ENCODE data around the gene S100A13.

The S100A13 gene

DNA sequence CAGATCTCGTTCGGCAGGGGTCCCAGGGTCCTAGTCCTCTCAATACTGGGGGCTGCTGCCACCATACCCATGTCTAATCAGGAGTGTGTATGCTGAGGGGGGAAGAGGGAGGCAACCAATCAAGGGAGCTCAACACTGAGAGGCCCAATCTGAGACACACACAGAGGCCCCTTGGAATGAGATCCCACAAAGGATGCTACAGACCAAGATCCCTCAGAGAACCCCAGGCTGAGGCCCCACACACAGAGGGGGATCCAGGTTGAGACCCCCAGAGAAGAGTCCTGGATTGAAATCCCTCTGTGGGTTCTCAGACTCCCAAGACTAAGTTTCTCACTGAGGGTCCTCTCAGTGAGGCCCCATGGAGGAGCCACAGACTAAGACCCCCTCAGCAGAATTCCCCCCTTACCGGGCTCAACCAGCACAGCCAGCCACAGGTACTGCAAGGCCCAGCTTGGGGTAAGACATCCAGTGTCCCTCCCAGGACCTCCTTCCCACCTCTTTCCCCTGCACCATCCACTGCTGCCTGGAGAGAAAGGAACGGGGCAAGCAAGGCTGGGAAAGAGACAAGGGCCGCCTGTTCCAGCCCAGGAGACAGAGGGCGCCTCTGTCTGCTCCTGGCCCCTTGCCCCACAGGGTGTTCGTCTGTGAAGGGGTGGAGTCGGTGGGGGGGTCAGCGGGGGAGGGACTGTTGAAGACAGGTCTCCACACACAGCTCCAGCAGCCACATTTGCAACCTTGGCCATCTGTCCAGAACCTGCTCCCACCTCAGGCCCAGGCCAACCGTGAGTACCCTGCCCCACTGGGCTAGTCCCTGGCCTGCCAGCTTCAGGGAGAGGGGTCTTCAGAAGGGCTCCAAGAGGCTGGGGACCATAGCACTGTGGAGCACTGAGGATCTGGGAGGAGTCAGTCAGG, 666 bp upstream of the S100A13 start, which contains the start of gene S100A1:
TSS of gene S100A1 (plus strand) at position 720 of the 912 bp plus-strand sequence. CDS start 2,088 bp downstream, outside the sequence.
- no peak for DNase-seq (ENCODE audit: low read depth, low spot score)

DNA sequence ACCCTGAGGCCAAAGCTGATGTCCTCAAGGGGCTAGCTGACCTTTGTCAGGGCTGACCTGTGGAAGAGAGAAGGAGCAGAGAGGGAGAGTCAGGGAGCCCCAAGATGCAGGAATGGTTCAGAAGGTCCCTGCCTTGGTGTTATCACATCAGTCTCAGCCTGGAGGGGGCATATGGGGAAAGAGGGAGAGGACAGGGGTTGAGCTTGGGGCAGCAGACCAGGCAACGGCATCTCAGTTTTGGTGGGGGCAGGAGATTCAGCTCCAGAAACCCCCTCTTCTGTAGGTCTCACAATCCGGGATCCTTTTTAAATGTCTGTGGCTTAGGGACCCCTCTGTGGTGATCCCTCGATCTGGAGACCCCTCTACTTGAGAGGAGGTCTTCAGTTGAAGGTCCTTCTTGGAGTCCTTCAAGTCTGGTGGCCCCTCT, 815 bp downstream of the S100A13 start:
- no peak for DNase-seq (ENCODE audit: low read depth, low spot score)

DNA sequence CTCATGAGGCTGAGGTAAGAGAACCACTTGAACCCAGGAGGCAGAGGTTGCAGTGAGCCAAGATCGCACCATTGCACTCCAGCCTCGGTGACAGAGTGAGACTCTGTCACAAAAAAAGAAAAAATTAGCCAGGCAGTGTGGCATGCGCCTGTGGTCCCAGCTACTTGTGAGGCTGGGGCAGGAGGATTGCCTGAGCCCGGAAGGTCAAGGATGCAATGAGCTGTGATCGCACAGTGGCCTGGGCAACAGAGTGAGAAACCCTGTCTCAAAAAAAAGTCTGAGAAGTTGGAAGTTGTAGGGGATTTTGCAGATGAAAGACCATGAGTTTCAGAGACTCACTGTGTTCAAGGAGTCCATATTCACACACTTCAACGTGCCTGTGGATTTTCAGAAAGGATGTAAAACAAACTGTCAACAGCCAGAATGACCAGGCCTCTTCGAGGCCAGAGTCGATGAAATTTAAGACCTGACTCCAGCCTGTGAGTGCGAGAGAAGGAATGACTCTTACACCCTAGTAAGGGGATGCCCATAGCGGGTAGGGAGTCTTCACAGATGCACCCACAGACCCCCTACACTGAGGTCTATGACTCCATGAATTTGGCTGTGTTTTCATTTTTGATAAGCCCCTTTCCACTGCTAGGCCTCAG, 2.2 kb downstream of the S100A13 start:
- DNase-seq (ENCODE audit: low read depth, low spot score) = no peak

DNA sequence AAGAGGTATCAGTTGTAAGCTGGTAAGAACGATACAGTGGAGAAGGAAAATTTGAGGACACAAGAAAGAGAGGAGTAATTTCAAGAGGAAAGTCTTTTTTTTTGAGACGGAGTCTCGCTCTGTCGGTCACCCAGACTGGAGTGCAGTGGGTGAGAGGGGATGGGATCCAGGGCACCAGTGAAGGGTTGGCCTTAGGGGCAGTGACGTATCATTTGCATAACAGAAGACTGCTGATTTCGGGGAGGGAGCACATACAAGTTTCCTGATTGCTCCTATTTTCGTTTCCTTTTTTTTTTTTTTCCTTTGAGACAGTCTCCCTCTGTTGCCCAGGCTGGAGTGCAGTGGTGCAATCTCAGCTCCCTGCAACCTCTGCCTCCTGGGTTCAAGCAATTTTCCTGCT, 4.2 kb downstream of the S100A13 start:
- DNase-seq (ENCODE audit: low read depth, low spot score) = peak; percentile 72

DNA sequence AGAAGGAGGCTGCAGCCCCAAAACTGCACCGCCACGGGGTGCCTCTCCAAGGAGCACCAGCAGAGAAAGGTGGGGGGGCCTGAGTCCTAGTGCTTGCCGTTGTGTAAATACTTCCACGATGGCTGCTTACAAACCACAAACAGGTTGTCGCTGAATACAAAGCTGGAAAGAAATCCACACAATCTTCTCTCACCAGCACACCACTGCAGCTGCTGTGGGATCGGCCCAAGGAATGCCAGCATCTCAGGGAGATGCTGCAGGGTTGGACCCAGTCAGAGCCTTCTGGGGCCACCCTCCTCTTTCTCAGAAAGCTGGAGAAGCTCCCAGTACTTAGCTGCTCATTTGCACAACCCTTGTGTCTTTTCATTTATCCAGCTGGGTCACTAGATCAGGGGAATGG, 8.1 kb downstream of the S100A13 start:
- DNase-seq (ENCODE audit: low read depth, low spot score) = no peak

DNA sequence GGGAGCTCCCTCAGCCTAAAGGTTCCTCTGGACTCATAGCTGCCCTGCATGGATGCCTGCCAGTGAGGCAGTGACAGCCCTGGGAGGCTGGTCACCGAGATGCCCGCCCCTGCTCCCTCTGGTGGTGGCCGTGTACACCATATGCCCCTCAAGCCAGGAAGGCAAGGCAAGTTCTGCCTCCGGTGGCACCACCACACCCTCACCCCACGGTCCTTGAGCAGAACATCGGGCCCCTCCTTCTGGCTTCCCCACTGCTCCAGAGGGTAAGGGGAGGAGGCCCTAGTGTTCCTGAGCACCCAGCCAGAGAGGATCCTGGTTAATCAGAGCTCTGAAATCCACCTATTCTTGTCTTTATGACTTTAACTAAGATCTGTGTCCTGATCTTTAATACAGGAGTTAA, 9.6 kb downstream of the S100A13 start:
- peak; percentile 59 for DNase-seq (ENCODE audit: low read depth, low spot score)

DNA sequence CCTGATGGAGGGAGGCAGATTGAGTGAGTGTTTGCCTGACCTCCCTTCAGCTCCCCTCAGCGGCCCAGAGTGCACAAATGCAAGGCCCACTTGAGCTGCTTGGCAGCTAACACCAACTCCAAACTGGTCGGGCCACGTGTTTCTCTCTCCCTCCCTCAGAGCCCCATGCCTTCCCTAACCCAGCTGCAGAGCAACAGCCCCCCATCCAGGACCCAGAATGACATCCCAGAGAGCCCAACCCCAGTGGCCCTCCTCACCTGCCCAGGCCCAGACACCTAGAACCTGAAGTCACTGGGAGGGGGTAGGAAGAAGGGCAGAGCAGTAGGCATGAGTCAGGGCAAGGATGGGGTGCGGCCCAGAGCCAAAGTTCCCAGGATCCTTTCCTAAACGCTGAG, 10.4 kb downstream of the S100A13 start:
- no peak for DNase-seq (ENCODE audit: low read depth, low spot score)

DNA sequence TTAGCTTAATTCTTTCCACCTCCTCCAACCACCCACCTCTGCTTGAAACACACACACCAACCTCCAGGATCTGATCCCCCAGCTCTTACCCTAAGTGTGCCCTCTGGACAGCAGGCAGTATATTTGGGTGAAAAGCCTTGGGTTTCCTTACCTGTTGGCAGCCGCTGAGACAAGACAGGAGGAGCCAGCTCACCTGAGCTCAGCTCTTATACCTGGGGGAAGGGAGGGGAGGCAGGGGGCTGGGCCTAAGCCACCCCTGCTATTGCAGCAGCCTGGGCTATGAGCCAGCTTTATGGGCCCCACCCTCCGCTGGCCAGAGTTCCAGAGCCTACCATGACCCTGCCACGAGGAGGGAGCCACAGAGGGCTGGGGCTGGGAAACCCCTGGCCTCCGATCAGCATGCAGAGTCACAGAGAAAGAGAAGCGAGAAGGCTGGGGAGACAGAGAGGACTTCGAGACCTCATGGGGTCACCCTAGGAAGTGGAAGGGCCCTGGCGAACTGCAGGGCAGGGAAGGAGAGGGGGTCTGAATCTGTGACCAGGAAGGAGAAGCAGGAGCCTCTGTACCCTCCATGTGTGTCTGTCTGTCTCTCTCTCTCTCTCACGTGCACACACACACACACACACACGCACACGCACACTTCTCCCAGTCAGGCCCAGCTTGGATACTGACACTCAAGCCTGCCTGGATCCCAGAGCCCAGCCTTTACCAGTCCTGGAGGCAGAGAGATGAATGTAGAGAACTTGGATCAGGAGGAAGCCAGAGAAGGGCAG, 11.0 kb downstream of the S100A13 start, which contains the start of gene S100A14:
TSS of gene S100A14 (minus strand) at position 182 of the 773 bp plus-strand sequence. CDS start 467 bp downstream, outside the sequence.
- DNase-seq (ENCODE audit: low read depth, low spot score) = no peak

DNA sequence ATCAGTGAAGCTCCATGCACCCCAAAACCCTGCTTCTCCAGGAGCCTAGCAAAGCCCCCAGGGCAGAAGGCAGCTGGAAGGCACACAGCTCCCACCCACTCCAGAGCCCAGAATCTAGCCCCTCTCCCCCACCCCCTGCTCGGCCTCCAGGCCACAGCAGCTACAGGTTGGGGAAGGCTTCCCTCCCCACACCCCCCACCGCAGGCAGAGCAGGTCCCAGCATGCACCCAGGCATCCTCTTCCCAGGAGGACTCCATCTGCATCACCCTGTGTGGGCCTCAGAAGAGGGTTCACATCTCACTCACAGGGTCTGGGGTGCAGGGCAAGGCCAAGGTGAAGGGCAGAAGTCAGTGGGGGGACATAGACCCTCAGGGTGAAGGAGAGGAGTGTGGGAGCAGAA, 11.9 kb downstream of the S100A13 start:
- no peak for DNase-seq (ENCODE audit: low read depth, low spot score)

DNA sequence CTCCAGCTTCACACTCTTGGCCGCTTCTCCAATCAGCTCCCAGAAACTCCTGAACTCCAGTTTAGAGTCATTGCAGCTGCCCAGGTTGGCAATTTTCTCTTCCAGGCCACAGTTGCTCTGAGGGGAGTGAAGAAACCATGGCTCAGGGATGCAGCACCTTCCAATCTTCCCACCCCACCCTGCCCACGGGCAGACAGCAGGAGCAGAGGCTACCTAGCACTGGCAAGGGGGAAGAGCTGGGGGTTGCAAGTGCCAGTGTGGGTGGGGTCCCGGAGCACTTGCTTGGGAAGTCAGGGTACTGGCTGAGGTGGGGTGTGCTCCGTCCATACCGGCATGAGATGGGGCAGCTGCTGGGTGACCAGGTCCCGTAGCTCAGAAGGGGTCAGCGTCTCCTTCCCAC, 12.4 kb downstream of the S100A13 start:
- no peak for DNase-seq (ENCODE audit: low read depth, low spot score)

DNA sequence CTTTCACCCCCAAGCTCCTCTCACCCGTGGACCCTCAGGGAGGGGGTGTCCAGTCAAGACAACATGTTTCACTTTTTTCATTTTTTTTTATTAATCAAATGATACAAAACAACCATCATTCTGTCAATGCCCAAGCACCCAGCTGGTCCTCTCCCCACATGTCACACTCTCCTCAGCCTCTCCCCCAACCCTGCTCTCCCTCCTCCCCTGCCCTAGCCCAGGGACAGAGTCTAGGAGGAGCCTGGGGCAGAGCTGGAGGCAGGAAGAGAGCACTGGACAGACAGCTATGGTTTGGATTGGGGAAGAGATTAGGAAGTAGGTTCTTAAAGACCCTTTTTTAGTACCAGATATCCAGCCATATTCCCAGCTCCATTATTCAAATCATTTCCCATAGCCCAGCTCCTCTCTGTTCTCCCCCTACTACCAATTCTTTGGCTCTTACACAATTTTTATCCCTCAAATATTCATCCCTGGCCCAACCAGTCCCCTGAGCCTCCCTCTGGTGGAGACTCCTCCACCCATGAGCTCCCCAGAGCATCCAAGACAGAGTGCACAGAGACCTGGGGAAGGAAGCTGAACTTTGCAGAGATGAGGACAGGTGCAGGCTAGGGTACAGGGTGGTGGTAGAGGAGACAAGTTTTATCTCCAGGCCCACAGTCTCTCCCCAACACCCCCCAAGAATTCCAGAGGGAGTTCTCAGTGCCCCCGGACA, 13.0 kb downstream of the S100A13 start:
- no peak for DNase-seq (ENCODE audit: low read depth, low spot score)

DNA sequence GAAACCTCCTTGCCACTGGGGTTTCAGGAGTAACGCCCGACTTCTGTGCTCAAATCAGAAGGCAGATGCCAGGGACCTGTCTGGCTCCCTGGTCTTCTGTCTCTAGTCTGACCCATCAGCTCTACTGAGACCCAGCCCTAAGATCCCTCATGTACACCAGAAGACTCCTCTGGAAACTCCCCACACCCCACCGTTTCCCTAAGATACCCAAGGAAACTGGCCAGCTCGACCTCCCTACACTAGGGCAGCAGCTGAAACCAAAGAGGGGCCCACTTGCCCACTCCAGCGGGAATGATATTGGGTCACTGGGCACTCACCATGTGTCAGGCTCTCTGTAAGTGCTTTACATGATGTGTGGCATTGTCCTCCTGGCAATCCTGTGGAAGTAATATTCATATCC, 13.9 kb downstream of the S100A13 start:
- DNase-seq (ENCODE audit: low read depth, low spot score) = no peak

DNA sequence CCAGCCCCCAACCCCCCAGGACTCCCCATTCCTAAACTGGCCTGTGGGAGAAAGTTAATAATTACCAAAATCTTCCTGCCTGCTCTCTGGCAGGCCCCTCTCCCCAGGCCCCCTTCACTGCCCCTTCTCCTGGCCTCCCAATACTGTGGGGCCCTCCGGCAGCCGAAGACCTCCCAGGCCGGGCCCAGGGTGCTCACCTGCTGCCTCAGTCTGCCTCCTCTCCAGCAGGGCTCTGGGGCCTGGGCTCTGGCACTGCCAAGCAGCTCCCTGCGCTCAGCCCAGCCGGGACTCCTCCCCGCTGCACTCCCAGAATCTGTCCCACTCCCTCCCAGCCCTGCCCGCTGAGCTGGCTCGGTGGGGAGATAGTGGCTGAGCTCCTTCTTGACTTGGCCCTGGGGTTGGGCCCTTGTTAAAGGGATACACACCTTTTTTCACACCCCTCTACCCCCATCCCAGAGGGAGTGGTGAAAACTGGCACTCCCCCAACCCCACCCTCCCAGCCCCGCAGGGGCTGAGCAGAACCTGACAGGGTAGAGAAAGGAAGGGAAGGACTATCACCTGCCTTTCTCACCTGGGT, 14.5 kb downstream of the S100A13 start, which contains the start of gene S100A16:
TSS of gene S100A16 (minus strand) at position 383 of the 577 bp plus-strand sequence. CDS start 4,986 bp downstream, outside the sequence.
- peak; percentile 50 for DNase-seq (ENCODE audit: low read depth, low spot score)

DNA sequence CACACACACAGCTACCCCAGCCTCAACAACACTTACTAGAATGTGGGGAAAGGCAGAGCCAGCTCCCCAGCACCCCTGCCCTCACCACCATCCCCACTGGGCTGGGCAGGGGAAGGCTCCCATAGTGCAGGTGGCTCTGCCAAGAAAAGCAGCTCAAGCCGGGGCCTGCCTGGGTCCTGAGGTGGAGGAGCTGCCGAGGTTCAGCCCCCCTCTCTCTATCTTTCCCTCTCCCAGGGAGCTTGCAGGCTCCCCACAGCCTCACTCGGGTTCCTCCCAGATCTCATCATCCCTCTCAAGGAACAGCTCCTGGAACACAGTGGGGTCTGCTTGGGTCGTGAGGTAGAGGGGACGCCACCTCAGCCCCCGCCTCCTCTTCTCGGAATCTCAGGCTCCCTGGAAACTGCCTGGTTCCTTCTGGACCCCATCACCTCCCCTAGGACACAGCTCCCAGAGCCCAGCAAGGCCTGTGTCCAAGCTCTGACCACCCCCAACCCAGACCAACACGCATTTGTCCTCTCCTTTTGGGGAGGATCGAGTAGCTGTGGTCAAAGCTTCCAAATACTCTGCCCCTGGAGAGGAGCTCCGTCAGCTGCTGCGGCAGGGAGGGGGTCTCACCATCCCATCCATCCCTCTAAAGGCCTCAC, 15.1 kb downstream of the S100A13 start:
- no peak for DNase-seq (ENCODE audit: low read depth, low spot score)

DNA sequence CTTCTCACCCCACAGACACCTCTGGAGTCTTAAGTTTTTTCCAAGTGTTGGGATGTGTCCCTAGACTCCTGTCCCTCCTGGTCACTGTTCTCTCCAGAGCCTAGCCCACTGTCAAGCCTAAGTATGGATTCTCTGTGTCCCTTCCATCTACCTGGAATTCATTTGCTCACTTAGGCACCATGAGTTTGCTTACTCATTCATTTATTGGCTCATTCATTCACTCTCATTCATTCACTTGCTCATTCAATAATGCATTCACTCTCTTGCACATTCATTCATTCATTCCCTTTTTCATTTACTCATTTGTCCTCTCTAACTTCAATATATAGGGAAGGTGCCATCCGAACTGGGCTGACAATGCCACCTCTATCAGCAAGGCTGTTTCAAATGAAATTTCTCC, 15.9 kb downstream of the S100A13 start:
- DNase-seq (ENCODE audit: low read depth, low spot score) = no peak

DNA sequence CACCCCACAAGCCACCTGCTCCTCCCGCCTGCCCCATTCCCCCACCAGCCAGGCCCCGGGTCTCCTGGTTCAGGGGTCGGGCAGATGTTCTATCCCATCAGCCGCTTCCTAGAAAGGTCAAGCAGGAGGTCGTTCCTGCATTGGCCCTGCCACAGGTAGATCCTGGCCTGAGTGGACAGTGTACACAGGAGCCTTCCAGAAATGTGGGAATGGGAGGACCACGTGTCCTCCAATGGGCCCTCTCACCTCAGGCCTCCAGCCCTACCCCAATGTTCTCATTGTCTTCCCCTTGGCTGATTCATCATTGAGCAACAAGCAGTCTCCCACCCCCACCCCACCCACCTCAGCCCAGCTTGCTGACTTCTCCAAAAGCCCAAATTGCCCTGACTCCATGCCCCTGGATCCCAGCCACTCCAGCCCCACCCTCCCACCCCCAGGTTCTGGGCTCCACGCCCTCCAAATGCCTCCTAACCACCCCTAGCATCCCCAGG, 16.4 kb downstream of the S100A13 start:
- DNase-seq (ENCODE audit: low read depth, low spot score) = no peak

DNA sequence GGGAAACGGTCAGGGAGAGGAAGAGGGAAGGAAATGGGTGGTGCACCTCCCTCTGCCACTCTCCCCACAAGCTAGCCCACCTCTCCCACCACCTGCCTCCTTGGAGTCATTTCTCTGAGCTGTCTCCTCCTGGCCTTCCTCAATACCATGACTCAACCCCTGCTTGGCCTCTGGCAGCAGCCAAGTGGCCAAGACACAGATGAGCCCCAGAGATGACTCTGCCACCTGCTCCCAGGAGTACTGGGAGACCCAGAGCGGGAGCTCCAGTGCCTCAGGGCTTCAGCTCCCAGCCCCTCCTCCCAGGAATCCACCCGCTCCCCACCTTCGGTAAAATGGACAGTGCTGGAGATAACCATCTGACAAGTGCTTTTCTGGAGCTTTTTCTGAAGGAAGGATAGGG, 17.0 kb downstream of the S100A13 start:
- DNase-seq (ENCODE audit: low read depth, low spot score) = peak; percentile 80

DNA sequence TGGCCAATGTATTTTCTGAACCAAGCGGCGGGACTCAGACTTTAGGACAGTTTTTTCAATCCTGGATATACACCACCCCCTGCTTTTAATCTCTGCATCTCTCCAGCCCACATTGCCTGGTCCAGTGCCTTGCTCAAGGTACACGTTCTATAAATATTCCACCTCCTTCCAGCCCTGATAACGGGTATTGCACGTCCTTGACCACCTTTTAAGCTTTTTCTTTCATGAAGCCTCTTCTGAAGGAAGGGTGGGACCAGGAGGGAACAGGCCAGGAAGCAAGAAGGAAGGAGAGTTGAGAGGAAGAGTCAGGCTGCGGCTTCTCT, 17.8 kb downstream of the S100A13 start:
- no peak for DNase-seq (ENCODE audit: low read depth, low spot score)

DNA sequence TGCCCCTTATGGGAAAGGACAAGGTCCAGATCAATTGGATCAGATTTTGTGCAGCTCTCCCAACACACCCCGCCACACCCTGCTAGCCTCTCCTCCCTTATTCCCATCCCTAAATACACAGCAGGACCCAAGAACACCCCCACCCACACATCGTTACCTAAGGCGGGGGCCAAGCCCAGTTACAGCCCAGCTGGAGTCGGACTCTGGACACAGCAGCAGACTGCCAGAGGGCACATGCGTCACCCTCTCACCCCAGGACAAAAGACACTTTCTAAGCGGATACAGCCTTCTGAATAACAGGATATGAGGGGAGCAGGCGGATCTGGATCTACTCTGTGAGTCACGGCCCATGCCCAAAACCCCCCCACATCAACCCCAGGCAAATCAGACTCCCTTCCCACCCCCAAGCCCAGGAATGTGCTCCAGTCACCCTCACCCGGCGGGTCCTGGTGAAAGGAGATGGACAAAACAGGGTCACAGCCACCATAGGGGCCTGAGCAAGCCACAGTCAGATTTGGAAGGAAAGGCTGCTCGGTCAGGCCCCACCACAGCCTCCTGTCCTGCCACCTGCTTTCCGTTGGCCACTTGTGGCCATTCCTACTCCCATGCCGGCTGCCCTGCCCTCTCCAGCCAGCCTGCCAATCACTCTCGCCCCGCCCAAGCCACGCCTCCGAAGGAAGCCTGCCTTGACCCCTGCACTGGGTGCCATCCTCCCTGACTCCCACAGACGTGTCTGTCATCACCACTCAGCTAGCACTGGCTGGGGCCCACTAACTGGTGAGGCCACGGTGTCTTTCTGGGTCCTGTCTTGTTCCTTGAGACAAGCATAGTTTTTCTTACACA, 18.3 kb downstream of the S100A13 start:
- peak; percentile 90 for DNase-seq (ENCODE audit: low read depth, low spot score)

All from ELF-1 (cell line).